PC-9 (cell line): ENCODE data around the gene KCND1.

Source experiments
- EZH2 ChIP-seq: fragments of 200-600 bp; sonication (generic); IDR thresholded peaks from 2 replicates; pipeline ENCODE4 v1.8.0; 2017; ENCODE audit warnings: antibody characterized with exemption, low read depth
- TF ChIP-seq, protein P1 (sequence below): fragments of 200-600 bp; sonication (generic); conservative IDR thresholded peaks from 2 replicates; pipeline ENCODE4 v1.6.1; 2017; ENCODE audit warnings: mixed run types, antibody characterized with exemption, mild to moderate bottlenecking, moderate library complexity

DNA sequence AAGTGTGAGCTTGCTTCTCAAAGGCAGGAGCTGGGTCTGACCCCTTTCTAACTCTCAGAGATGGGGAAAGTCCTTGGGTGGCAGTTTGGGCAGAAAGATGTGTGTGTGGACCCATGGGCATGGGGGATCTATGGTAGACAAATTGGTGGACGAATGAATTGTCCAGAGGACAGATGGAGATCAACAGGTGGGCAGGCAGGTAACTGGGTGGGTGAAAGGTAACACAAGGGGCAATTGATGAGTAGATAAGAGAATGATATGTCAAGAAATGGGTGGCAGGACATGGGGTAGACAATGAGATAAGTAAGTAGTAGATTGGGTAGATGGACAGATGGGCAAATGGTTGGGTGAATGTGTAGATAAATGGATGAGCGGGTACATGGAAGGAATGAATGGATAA lies 2.9 kb upstream of the KCND1 start:
- TF ChIP-seq, protein P1, sequence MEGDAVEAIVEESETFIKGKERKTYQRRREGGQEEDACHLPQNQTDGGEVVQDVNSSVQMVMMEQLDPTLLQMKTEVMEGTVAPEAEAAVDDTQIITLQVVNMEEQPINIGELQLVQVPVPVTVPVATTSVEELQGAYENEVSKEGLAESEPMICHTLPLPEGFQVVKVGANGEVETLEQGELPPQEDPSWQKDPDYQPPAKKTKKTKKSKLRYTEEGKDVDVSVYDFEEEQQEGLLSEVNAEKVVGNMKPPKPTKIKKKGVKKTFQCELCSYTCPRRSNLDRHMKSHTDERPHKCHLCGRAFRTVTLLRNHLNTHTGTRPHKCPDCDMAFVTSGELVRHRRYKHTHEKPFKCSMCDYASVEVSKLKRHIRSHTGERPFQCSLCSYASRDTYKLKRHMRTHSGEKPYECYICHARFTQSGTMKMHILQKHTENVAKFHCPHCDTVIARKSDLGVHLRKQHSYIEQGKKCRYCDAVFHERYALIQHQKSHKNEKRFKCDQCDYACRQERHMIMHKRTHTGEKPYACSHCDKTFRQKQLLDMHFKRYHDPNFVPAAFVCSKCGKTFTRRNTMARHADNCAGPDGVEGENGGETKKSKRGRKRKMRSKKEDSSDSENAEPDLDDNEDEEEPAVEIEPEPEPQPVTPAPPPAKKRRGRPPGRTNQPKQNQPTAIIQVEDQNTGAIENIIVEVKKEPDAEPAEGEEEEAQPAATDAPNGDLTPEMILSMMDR: no peak
- TF ChIP-seq EZH2: no peak
